Fibroblast of lung (primary cell): ENCODE results near the gene MRPL53. TPM values are rescaled to one million over a fixed set of nuclear protein-coding genes. Genes with fewer than 3 reads are reported as not detected.

ENCODE experiments used
- DNase-seq, 2 donors: peaks; one replicate each; pipeline versions ENCODE4 v3.0.0 to v3.0.0-alpha.2; 2010; ENCODE audit warnings: low read depth in 2 of 2
- H2AFZ ChIP-seq: 2 replicates; pipeline ENCODE4 v1.5.1; 2012; ENCODE audit warnings: low read length, control low read depth, inconsistent platforms
- H3K27ac ChIP-seq: 2 replicates; pipeline ENCODE4 v1.5.1; 2011; ENCODE audit warnings: low read length, control low read depth; ENCODE audit not compliant: insufficient read depth
- H3K27me3 ChIP-seq: 2 replicates; pipeline ENCODE4 v1.5.1; 2011; ENCODE audit warnings: mild to moderate bottlenecking, low read length; ENCODE audit not compliant: control insufficient read depth, insufficient read depth
- H3K36me3 ChIP-seq: 2 replicates; pipeline ENCODE4 v1.5.1; 2011; ENCODE audit warnings: low read length; ENCODE audit not compliant: control insufficient read depth, insufficient read depth
- H3K4me1 ChIP-seq: 2 replicates; pipeline ENCODE4 v1.5.1; 2011; ENCODE audit warnings: low read length; ENCODE audit not compliant: control insufficient read depth, insufficient read depth; ENCODE audit errors: extremely low read depth
- H3K4me2 ChIP-seq: 2 replicates; pipeline ENCODE4 v1.5.1; 2011; ENCODE audit warnings: low read length, control low read depth; ENCODE audit not compliant: insufficient read depth; ENCODE audit errors: extremely low read depth
- H3K4me3 ChIP-seq, 4 experiments: fragments of 200-600 bp in 1 of 4; sonication (generic) in 1 of 4; replicated peaks in 1 of 4; 2 replicates each; pipeline ENCODE4 v1.5.1; 2011 to 2016; ENCODE audit warnings: low read length in 4 of 4, low read depth in 3 of 4, mild to moderate bottlenecking in 3 of 4, control low read depth in 2 of 4, inconsistent platforms in 1 of 4, mixed read lengths in 1 of 4; ENCODE audit not compliant: insufficient read depth in 1 of 4; ENCODE audit errors: control extremely low read depth in 1 of 4
- H3K79me2 ChIP-seq: 2 replicates; pipeline ENCODE4 v1.5.1; 2012; ENCODE audit warnings: mild to moderate bottlenecking, low read length, inconsistent platforms; ENCODE audit not compliant: control insufficient read depth, insufficient read depth
- H3K9ac ChIP-seq: 2 replicates; pipeline ENCODE4 v1.5.1; 2011; ENCODE audit warnings: mild to moderate bottlenecking, low read length, control low read depth; ENCODE audit not compliant: insufficient read depth
- H3K9me3 ChIP-seq: 2 replicates; pipeline ENCODE4 v1.5.1; 2012; ENCODE audit warnings: low read depth, low read length; ENCODE audit not compliant: control insufficient read depth, insufficient read depth
- H4K20me1 ChIP-seq: 2 replicates; pipeline ENCODE4 v1.5.1; 2011; ENCODE audit warnings: low read length; ENCODE audit not compliant: control insufficient read depth, insufficient read depth; ENCODE audit errors: extremely low read depth
- EZH2 ChIP-seq: IDR thresholded peaks from 2 replicates; pipeline ENCODE4 v1.5.1; 2012; ENCODE audit warnings: low read length, control low read depth, mild to moderate bottlenecking; ENCODE audit errors: missing control alignments
- polyA plus RNA-seq, 2 donors: library from polyadenylated mRNA; depleted of rRNA in 1 of 2; stranded (reverse) in 1 of 2; unstranded in 1 of 2; fragments of >200 nt; gene quantifications; 2 replicates each; pipeline ENCODE4 v1.2.1, GENCODE V29; 2011 to 2012; ENCODE audit warnings: missing spikeins in 1 of 2
- total RNA-seq: library from RNA; depleted of rRNA; stranded (reverse); fragments of >200 nt; gene quantifications from 2 replicates; pipeline ENCODE4 v1.2.1, GENCODE V29; 2014
- TF ChIP-seq, protein P1 (sequence below), 2 donors: IDR thresholded peaks in 1 of 2; conservative IDR thresholded peaks in 1 of 2; 1 replicate in 1 of 2; 2 replicates in 1 of 2; pipeline ENCODE4 v1.5.1; 2011 to 2012; ENCODE audit warnings: low read length in 2 of 2, control low read depth in 1 of 2, inconsistent platforms in 1 of 2, low read depth in 1 of 2, mild to moderate bottlenecking in 1 of 2

Gene MRPL53
- total and polyA plus RNA-seq, 2 donors (not counting 1 experiment from before 2014, with no cell fraction given), result 30.1 to 45.4 TPM

DNA sequence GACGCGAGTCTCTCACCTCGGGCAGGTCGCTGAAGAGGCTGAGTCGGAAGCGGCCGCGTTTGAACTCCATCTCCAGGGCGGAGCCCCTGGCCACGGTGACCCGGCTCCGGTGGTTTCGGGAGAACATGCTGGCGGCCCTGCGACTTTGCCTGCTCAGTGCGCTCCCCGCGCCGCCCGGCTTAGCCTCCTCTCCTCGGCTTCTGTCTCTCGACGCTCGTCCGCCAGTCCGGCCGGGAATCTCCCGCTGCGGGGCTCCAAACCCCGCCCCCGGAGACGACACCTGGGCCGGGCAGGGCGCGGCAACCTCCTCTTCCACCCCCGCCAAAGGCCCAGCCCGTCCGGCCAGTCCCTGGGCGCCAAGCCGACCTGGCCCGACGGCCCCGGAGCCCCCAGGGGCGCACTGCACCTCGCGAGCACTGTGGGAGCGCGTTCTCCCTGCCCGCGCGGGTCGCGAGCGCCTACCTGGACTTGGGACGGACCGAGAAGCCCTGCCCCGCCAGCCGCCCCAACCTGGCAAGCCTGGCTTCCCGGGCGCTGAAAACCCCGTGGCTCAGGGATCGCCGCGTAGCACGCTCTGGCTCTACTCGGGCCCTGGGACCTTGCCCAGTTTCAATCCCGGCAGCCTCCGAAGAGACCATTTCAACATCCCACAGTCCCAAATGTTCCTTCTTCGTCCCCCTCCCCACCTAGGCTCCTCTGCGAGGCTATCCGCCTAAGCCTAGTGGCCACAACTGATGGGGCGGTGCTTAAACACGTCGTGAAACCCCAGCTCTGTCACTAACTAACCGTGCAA lies 30.6 kb downstream of the MRPL53 start, which contains the start of gene RTKN:
TSS of gene RTKN (minus strand) at position 248 of the 793 bp plus-strand sequence. CDS start at position 127, 121 bp downstream.
- no peak for TF ChIP-seq EZH2
- TF ChIP-seq, protein P1, sequence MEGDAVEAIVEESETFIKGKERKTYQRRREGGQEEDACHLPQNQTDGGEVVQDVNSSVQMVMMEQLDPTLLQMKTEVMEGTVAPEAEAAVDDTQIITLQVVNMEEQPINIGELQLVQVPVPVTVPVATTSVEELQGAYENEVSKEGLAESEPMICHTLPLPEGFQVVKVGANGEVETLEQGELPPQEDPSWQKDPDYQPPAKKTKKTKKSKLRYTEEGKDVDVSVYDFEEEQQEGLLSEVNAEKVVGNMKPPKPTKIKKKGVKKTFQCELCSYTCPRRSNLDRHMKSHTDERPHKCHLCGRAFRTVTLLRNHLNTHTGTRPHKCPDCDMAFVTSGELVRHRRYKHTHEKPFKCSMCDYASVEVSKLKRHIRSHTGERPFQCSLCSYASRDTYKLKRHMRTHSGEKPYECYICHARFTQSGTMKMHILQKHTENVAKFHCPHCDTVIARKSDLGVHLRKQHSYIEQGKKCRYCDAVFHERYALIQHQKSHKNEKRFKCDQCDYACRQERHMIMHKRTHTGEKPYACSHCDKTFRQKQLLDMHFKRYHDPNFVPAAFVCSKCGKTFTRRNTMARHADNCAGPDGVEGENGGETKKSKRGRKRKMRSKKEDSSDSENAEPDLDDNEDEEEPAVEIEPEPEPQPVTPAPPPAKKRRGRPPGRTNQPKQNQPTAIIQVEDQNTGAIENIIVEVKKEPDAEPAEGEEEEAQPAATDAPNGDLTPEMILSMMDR (conservative IDR thresholded peaks at IDR 0.05 in 1 of 2, IDR thresholded peaks at IDR 0.05 in 1 of 2; ENCODE audit: low read depth in 1 of 2, low read length in 2 of 2), result no peak
- Histone ChIP-seq H3K4me3 (peak within 1 kb of the TSS in 2 of 4 experiments; percentile 18 to 84), H3K9me3 (no peaks in the 10 kb centered on the region), H2AFZ (peak within 1 kb of the TSS; percentile 27), H3K36me3 (no peaks in the 10 kb centered on the region), H3K27ac (no peak within 1 kb of the TSS), H4K20me1 (no peaks in the 10 kb centered on the region), H3K4me2 (peak within 1 kb of the TSS; percentile 99), H3K4me1 (peaks cover 12% of the 10 kb centered on the region), H3K27me3 (no peaks in the 10 kb centered on the region), H3K79me2 (no peaks in the 10 kb centered on the region), H3K9ac (no peak within 1 kb of the TSS)
- no peak for DNase-seq

DNA sequence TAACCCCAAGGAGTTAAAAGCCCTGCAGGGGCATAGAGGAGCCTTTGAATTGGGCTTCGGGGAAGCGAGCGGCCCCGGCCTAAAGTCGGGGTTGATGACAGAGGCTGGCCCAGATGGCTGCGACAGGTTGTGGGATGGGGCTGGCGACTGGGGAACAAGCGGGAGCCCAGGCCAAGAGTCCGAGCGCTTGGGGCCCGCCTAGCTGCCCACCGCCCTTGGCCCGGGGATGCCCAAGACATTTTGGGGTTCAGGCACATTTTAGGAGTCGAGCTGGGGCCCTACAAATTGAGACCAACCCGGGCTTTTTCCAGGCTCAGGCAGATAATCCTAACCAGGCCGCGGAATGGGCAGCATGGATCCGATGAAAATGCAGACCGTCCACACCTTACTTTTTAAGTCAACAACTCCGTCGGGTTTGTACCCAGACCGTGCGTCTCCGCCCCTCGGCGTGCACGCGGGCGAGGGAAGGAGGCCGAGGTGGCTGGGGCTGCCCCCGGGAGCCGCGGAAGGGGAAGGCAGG lies 31.2 kb downstream of the MRPL53 start:
- H3K27ac ChIP-seq, result no peak overlapping the region
- no peak for TF ChIP-seq EZH2
- TF ChIP-seq, protein P1 (conservative IDR thresholded peaks at IDR 0.05 in 1 of 2, IDR thresholded peaks at IDR 0.05 in 1 of 2; ENCODE audit: low read depth in 1 of 2, low read length in 2 of 2), result no peak
- H3K36me3 ChIP-seq, result no peaks in the 10 kb centered on the region
- H3K4me2 ChIP-seq, result no peak overlapping the region
- H4K20me1 ChIP-seq, result no peaks in the 10 kb centered on the region
- no peak overlapping the region for H2AFZ ChIP-seq
- no peak overlapping the region for H3K9ac ChIP-seq
- no peaks in the 10 kb centered on the region for H3K27me3 ChIP-seq
- H3K79me2 ChIP-seq, result no peaks in the 10 kb centered on the region
- peak overlapping the region in 1 of 4 experiments; percentile 18 for H3K4me3 ChIP-seq
- peaks cover 12% of the 10 kb centered on the region for H3K4me1 ChIP-seq
- no peak for DNase-seq
- no peaks in the 10 kb centered on the region for H3K9me3 ChIP-seq

DNA sequence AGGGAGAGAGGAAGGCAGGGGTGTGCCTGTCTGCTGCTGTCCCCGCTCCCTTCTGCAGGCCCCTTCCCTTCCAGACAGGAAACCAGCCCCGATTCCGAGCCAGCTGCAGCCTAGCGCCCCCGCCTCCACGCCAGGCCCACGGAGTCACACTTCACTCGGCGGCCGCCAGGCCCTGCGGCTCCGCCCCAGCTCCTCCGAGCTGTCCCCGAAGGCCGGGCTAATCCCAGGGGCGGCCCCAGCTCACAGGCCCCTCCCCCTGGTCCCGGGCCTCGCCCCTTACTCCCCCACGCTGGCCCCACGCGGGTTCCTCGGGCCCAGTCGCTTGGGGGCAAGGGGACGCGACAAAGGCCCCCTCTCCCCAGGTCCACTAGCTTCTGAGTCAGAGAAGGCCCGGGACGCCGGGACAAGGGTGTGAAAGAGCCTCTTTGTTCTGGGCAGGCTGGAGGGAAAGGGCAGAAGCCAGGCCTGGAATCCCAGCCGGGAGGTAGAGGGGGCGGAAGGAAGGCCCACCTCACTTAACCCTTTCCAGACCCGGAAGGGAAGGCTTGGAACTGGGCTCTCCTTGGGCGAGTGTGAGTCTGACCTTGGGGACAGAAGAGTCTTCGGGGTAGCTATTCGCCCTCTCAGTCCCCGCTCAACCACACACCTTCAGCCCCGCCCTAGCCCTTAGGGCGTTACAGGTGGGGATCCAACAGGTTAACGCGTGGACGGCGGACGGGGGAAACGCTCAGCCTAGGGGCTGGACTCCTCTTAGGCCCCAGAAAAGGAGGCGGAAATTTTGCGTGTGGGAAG lies 31.9 kb downstream of the MRPL53 start:
- H3K9ac ChIP-seq, result peak overlapping the region; percentile 48
- peak overlapping the region; percentile 99 for H3K4me2 ChIP-seq
- peak; percentile 83 to 85 for DNase-seq
- TF ChIP-seq, protein P1 (conservative IDR thresholded peaks at IDR 0.05 in 1 of 2, IDR thresholded peaks at IDR 0.05 in 1 of 2; ENCODE audit: low read depth in 1 of 2, low read length in 2 of 2), result peak; percentile 1 to 25
- no peak for TF ChIP-seq EZH2
- H3K9me3 ChIP-seq, result no peaks in the 10 kb centered on the region
- H3K4me1 ChIP-seq, result peaks cover 12% of the 10 kb centered on the region
- H4K20me1 ChIP-seq, result no peaks in the 10 kb centered on the region
- peak overlapping the region; percentile 86 for H2AFZ ChIP-seq
- H3K36me3 ChIP-seq, result no peaks in the 10 kb centered on the region
- H3K27me3 ChIP-seq, result no peaks in the 10 kb centered on the region
- peak overlapping the region; percentile 71 for H3K27ac ChIP-seq
- H3K79me2 ChIP-seq, result no peaks in the 10 kb centered on the region
- peak overlapping the region; percentile 68 to 84 (median 77) for H3K4me3 ChIP-seq
